Activated naive CD4-positive, alpha-beta T cell treated with anti-CD3 and anti-CD28 coated beads, Interleukin-2, amount 50 U/mL, for 72 hours (primary cell): ENCODE results near the gene APBA1. TPM values are rescaled to one million over a fixed set of nuclear protein-coding genes. Genes with fewer than 3 reads are reported as not detected.

Experiments used
- ATAC-seq, 2 donors: fragments of 150-1000 bp; cut with Tn5 transposase; 2 replicates each; pipeline ENCODE4 v1.10.0; 2021; ENCODE audit warnings: mild to moderate bottlenecking in 2 of 2, moderate library complexity in 2 of 2
- DNase-seq, 2 donors: peaks; one replicate each; pipeline ENCODE4 v3.0.0; 2021 to 2022; ENCODE audit warnings: low spot score in 2 of 2
- H3K27ac Mint-ChIP-seq, 2 donors: one replicate each; pipeline ENCODE4 v1.8.0; 2022; ENCODE audit warnings: mild to moderate bottlenecking in 2 of 2, mixed read lengths in 2 of 2
- H3K36me3 Mint-ChIP-seq, 2 donors: one replicate each; pipeline ENCODE4 v1.8.0; 2022; ENCODE audit warnings: mixed read lengths in 2 of 2
- H3K9me3 Mint-ChIP-seq, 2 donors: one replicate each; pipeline ENCODE4 v1.8.0; 2022; ENCODE audit warnings: mixed read lengths in 2 of 2
- total RNA-seq, 2 donors: library from RNA; stranded (reverse); gene quantifications; one replicate each; pipeline ENCODE4 v1.2.3, GENCODE V29; 2022

The APBA1 gene
- total RNA-seq, 2 donors from 2014 or later = 4.2 TPM; not detected in 1

DNA sequence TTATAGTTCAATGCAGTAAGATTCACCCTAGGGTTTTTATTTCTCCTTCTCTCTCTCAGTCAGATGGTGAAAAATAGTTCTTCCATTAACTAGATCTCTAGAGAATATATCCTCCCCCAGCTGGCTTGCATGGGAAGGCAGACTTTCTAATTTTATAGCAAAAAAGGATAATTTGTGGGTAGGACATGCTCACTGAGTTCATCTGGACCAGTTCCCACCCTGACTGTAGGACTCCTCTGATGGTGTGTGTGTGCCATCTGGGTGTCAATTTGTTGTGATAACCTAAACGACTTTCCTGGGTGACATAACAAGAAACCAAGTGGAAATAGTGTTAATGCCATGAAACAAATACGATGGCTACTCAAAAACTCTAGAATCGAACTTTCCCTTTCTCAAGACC, 44.9 kb downstream of the APBA1 start:
- no peak overlapping the region for H3K27ac Mint-ChIP-seq
- DNase-seq (no peak), ATAC-seq (no peak)
- H3K9me3 Mint-ChIP-seq = peaks cover 0 to 4% of the 10 kb centered on the region in 2 donors
- no peaks in the 10 kb centered on the region for H3K36me3 Mint-ChIP-seq

DNA sequence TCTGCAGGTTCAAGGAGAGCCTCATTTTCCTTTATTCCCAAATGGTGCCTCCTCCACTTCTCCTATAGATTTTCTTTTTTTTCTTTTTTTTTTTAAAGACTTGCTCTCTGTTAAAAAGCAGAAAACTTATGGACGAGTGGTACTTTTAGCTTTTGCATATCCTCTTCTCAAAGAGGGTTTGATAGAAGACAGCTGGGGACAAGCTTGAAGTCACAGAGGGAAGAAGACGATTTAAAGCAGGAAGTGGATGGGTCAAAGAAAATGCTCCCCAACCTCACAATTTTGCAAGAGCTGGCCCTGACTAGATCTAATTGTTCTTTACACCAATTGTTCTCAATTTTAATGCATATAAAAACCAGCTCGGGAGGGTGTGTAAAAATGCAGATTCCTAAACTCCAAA, 48.9 kb downstream of the APBA1 start:
- Mint-ChIP-seq H3K27ac (no peak overlapping the region), H3K36me3 (no peaks in the 10 kb centered on the region), H3K9me3 (peaks cover 0 to 2% of the 10 kb centered on the region in 2 donors)
- ATAC-seq (no peak), DNase-seq (no peak)

- DNase-seq (no peak), ATAC-seq (no peak)
- Mint-ChIP-seq H3K36me3 (no peaks in the 10 kb centered on the region), H3K27ac (no peak overlapping the region), H3K9me3 (peaks cover 0 to 7% of the 10 kb centered on the region in 2 donors)
Measured at GRCh38 chr9:69622676-69623075, 49.5 kb downstream of the APBA1 start.

- H3K9me3 Mint-ChIP-seq = peaks cover 0 to 7% of the 10 kb centered on the region in 2 donors
- H3K36me3 Mint-ChIP-seq = no peaks in the 10 kb centered on the region
- ATAC-seq (peak in 1 of 2 donors; percentile 32), DNase-seq (no peak)
- no peak overlapping the region for H3K27ac Mint-ChIP-seq
Measured at GRCh38 chr9:69621730-69622460, 50.3 kb downstream of the APBA1 start.

DNA sequence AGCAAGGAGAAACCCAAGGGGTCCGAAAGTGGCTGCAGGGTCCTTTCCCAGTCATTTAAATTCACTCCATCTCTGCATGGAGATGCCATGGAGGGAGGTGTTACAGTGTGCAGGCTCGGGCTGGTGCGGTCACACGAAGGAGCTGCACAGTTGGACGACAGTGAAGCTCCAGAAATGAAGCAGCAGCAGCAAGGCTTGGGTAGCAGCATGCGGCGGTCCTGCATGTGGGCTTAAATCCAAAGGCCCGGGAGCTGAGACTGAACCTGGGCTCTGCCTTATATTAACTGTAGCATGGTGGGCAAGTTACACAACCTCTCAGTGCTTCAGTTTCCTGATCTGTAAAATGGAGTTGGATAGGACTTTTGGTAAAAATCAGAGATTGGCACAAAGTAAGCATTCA, 51.4 kb downstream of the APBA1 start:
- Mint-ChIP-seq H3K27ac (no peak overlapping the region), H3K9me3 (peaks cover 0 to 7% of the 10 kb centered on the region in 2 donors), H3K36me3 (no peaks in the 10 kb centered on the region)
- no peak for ATAC-seq
- no peak for DNase-seq

GRCh38 chr9:69619233-69619632, 52.9 kb downstream of the APBA1 start:
- H3K27ac Mint-ChIP-seq = no peak overlapping the region
- DNase-seq (no peak), ATAC-seq (no peak)
- H3K9me3 Mint-ChIP-seq = peaks cover 0 to 7% of the 10 kb centered on the region in 2 donors
- no peaks in the 10 kb centered on the region for H3K36me3 Mint-ChIP-seq

DNA sequence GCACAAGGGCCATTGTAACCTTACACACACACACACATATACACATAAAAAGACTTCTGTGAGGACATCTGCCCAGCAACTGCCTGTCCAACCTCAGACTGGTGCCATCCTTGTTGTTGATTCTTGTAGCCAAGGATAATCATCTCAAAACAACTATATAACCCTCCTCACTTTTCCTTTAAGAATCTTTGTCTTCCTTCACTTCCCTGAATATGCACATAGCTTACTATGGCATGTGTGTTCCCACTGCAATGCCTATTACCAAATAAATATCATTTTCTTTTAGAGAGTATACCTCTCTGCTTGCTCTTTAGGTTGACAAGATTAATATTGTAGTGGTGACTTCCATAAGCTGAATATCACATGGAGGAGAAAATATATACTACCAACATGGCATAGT, 55.2 kb downstream of the APBA1 start:
- no peak for ATAC-seq
- Mint-ChIP-seq H3K36me3 (no peaks in the 10 kb centered on the region), H3K27ac (no peak overlapping the region), H3K9me3 (peaks cover 0 to 7% of the 10 kb centered on the region in 2 donors)
- no peak for DNase-seq

DNA sequence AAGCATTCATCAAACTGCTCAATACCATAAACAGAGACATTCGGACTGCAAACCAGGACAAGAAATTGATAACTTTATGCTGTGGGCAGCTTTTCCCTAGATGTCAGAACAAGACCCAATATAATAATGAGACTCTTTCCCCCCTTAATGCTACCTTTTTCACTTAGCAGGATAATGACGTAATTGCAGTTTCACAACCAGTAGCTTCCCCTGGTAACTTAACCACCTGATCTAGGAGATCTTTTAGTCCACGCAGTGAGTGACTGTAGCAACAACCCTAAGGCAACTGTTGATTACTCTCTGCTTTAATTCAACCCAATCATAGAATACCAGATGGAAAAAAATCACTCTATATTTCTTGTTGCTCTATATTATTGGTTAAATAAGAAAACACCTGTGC, 56.3 kb downstream of the APBA1 start:
- peaks cover 0 to 7% of the 10 kb centered on the region in 2 donors for H3K9me3 Mint-ChIP-seq
- DNase-seq (no peak), ATAC-seq (no peak)
- H3K27ac Mint-ChIP-seq = no peak overlapping the region
- no peaks in the 10 kb centered on the region for H3K36me3 Mint-ChIP-seq

- DNase-seq (no peak), ATAC-seq (no peak)
- Mint-ChIP-seq H3K27ac (no peak overlapping the region), H3K36me3 (no peaks in the 10 kb centered on the region), H3K9me3 (peaks cover 0 to 5% of the 10 kb centered on the region in 2 donors)
Measured at GRCh38 chr9:69611221-69611620, 61.0 kb downstream of the APBA1 start.

DNA sequence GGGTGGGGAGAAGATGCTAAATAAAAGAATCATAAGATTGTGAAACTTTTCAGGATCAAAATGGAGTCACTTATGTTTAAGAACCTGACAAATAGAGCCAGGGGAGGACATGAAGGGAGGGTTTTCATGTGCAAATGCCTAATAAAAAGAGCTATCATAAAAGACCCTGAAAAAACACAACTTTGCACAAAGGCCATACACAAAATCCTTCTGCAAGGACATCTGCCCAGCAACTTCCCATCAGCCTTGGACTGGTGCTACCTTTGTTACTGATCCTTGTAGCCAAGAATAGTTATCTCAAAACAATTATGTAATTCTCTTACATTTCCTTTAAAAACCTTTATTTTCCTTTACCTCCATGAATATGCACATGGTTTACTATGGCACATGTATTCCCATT, 63.0 kb downstream of the APBA1 start:
- DNase-seq (no peak), ATAC-seq (no peak)
- Mint-ChIP-seq H3K36me3 (no peaks in the 10 kb centered on the region), H3K9me3 (peaks cover 4 to 5% of the 10 kb centered on the region in 2 donors), H3K27ac (no peak overlapping the region)

GRCh38 chr9:69606089-69606488, 66.1 kb downstream of the APBA1 start:
- DNase-seq = no peak
- Mint-ChIP-seq H3K36me3 (no peaks in the 10 kb centered on the region), H3K9me3 (peaks cover 4 to 5% of the 10 kb centered on the region in 2 donors), H3K27ac (no peak overlapping the region)
- ATAC-seq = no peak

DNA sequence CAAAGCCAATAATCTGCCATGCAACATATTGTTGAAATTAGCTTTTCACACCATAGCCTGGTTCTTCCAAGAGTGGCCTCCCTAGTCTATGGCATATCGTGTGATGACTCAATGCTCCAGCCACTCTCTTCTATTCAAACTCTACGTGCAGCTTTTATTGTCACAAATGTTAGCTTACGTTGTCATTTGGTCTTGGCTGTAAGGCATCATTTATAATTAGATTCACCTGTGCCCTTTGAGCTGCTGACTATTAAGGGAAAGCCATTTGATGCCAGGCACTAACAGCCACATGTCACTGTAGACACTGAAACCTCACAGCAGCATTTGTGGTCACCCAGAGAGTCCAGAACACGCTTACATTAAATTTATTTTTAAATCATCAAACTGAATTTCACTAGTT, 66.8 kb downstream of the APBA1 start:
- H3K9me3 Mint-ChIP-seq = peaks cover 4 to 5% of the 10 kb centered on the region in 2 donors
- no peak for DNase-seq
- no peak overlapping the region for H3K27ac Mint-ChIP-seq
- no peak for ATAC-seq
- H3K36me3 Mint-ChIP-seq = no peaks in the 10 kb centered on the region

GRCh38 chr9:69604568-69605219, 67.5 kb downstream of the APBA1 start:
- Mint-ChIP-seq H3K9me3 (peaks cover 4 to 5% of the 10 kb centered on the region in 2 donors), H3K36me3 (no peaks in the 10 kb centered on the region), H3K27ac (no peak overlapping the region)
- no peak for ATAC-seq
- DNase-seq = no peak

GRCh38 chr9:69603656-69604055, 68.5 kb downstream of the APBA1 start:
- Mint-ChIP-seq H3K36me3 (no peaks in the 10 kb centered on the region), H3K9me3 (peaks cover 4 to 5% of the 10 kb centered on the region in 2 donors), H3K27ac (no peak overlapping the region)
- ATAC-seq (no peak), DNase-seq (no peak)

GRCh38 chr9:69602773-69603172, 69.4 kb downstream of the APBA1 start:
- ATAC-seq (no peak), DNase-seq (no peak)
- Mint-ChIP-seq H3K36me3 (no peaks in the 10 kb centered on the region), H3K27ac (no peak overlapping the region), H3K9me3 (peaks cover 4 to 5% of the 10 kb centered on the region in 2 donors)

- Mint-ChIP-seq H3K27ac (no peak overlapping the region), H3K36me3 (no peaks in the 10 kb centered on the region), H3K9me3 (peaks cover 0 to 4% of the 10 kb centered on the region in 2 donors)
- DNase-seq (no peak), ATAC-seq (no peak)
Measured at GRCh38 chr9:69601698-69602097, 70.5 kb downstream of the APBA1 start.

GRCh38 chr9:69600314-69601047, 71.7 kb downstream of the APBA1 start:
- no peaks in the 10 kb centered on the region for H3K36me3 Mint-ChIP-seq
- H3K9me3 Mint-ChIP-seq = peaks cover 0 to 4% of the 10 kb centered on the region in 2 donors
- ATAC-seq (no peak), DNase-seq (no peak)
- H3K27ac Mint-ChIP-seq = no peak overlapping the region
